GM18526 (cell line): ENCODE measurements around the gene PLXNA4.

Experiments used
- POLR2A ChIP-seq: IDR thresholded peaks from 3 replicates; pipeline ENCODE4 v1.6.1; 2011; ENCODE audit not compliant: insufficient read length; ENCODE audit errors: extremely low read depth

The PLXNA4 gene

DNA sequence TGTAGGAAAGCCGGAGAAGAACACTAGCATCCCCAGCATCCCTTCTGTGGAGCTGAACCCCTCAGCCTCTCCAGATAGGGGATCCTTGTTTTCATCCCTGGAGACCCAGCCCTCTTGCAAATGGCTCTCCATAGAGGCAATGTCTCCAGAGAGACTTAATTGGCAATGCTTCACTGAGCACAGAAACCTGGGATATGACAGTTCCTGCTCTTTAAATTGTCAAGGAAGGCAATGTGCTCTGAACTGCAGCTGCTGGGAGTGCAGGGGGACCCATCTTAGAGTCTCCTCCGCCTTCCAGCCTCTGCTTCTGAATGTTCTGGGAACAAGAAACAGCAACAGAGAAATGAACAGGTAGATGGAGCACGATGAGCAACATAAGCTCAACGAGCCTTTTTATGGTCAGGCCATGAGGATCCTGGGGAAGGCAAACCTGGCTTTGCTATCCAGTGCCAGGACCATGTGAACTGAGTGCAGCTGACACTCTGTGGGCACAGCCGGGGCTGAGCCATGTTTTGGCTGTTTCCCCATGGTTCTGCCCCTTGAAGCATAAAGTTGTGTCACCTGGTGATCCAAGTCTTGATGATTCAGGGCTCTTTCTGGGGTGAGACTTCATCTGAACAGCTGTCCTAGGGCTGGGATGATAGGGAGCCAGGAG is 481.0 kb downstream of the PLXNA4 start:
- no peak for TF ChIP-seq POLR2A

DNA sequence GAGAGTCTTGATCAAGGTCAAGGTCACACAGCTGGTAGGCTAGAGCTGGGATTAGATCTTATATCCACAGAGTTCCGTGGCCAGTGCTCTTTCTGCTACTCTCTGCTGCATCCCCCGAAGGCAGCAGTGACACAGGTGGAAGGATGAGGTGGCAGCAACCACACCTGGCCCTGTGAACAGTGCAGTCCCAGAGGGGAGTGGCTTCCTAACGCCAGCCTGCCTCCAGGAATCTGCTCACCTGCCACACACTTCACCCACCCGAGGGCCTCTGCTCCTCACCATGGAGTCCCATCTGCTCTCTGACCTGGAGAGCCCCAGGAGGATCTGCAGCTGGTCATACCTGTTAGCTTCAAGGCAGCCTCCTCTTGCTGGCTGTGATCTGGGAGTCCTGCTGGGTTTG is 484.2 kb downstream of the PLXNA4 start:
- TF ChIP-seq POLR2A, result no peak

DNA sequence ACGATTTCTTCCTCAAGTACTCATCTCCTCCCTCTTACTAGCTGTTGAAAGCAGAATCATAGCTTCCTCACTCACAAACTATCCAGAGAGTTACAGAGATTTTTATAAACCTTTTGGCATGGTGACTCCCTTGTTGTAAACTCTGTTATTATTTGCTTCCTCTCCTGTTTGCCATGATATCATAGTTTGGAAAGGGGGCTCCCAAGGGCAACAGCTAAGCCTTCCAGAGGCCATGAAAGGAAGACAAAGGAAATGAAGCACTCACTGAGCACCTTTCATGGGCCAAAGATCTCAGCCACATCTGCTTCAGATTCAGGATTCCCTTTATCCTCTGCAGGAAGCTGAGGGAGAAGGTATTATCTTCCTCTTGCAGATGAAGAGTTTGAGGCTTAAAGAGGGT is 484.6 kb downstream of the PLXNA4 start:
- TF ChIP-seq POLR2A, result no peak

DNA sequence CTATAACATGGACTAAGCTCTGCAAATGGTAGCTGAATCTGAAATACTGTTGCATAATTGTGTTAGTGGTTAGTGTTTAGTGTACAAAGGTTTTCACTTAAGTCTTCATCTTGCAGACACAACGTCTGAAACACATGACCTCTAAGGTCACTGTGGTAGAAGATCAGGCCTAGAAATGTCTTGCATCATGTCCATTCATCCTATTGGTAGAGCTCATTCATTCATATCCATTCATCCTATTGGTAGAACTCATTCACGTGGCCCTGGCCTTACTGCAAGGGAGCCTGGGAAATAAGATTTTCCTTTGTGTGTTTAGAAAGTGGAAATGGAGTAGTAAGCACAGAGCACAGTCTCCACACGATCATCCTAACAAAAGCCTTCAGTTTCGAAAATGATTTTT is 485.8 kb downstream of the PLXNA4 start:
- TF ChIP-seq POLR2A, result no peak

DNA sequence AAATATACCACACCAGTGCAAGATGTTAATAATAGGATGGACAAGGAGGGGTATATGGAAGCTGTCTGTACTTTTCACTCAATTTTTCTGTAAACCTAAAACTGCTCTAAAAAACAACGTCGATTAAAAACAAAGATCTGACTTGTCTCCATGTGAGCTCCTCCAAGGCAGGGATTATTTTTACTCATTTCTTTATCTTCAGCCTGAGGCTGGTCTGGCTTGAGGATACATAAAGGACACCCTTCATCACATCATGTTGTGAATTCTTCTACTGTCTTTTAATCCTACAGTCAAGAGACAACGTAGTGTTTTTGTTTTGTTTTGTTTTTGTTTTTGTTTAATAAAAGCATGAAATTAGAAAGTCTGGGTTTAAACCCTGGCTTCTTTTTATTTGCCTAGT is 486.9 kb downstream of the PLXNA4 start:
- no peak for TF ChIP-seq POLR2A

DNA sequence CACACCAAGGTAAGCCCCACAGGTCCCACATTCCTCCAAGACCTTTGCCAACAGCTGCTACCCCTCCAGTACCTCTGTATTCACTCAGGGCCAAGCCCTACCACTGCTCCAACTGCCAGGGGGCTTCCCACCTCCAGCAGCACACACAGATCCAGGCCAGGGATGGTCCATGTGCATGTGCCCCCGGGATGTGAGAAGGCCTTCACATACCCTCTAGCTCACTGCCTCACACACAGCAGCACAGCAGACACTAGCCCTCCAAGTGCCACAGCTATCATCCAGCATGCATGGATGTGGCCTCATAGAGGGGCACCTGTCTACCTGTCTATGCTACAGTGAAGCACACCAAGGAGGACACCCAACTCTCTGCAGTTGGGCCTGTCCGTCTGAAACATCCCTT is 488.8 kb downstream of the PLXNA4 start:
- no peak for TF ChIP-seq POLR2A

DNA sequence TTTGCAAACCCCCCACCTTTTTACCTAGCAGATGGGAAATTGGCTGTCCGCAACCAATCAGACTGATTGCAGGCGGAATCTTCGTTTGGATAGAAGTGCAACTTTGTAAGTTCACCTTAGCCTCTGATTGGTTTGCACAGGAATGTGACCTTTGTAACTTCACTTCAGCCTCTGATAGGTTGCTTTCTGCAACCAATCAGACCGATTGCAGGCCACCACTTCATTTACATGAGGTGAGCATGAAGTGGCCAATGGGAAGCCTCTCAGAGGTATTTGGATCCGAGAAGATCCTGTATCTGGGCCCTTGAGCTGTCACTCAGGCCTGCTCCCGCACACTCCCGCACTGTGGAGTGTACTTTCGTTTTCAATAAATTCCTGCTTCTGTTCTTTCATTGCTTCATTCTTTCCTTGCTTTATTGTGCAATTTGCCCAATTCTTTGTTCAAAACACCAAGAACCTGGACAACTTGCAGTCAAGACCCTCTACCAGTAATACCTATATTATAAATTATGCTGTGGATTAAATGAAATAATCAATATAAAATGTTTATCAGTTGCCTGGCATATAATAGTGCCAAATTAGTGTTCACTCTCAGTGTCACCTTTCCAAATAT is 491.4 kb downstream of the PLXNA4 start:
- no peak for TF ChIP-seq POLR2A

DNA sequence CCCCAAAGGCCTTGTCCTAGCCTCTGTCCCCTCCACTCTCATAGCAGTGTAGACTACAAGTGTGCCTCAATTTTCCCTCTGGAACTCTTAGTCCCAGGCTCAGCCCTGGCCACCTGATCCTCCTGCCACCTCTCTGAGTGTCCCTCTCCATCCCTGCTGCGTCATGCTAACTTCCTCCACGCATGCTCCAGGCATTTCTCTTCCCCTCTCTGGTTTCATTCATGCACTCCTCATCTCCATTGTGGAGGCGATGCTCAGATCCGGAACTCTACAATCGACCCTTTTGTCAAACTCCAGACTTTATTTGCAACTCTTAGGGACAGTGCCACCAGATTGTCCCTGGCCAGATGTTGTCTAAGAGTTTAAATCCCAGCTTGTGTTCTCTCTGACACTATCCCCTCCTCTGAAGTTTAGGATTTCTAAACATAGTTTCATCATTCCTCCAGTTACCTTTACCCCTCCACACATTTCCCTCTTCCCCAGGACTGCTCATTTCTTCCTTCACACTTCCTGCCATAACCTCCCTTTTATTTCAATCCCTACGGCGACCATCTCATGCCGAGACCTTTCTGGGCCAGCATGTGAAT is 492.6 kb downstream of the PLXNA4 start:
- TF ChIP-seq POLR2A, result no peak

DNA sequence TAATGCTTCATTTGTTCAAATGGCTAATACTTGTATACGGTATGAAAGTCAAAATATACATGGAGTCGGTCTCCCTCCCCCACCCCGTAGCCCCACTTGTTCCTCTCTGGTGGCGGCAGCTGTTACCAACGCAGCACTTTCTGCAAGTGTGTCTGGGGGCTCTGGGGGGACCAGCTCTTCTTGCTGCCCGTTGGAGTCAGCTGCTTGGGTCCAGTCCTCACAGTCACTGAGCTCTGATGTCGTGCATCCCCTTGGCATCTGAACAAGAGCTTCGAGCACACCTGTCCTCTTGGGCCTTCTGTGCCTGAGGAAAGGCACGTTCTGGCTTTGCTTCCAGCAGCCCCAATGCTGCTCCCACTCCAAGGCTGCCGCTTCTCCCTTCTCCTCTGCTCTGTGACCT is 493.1 kb downstream of the PLXNA4 start:
- no peak for TF ChIP-seq POLR2A

DNA sequence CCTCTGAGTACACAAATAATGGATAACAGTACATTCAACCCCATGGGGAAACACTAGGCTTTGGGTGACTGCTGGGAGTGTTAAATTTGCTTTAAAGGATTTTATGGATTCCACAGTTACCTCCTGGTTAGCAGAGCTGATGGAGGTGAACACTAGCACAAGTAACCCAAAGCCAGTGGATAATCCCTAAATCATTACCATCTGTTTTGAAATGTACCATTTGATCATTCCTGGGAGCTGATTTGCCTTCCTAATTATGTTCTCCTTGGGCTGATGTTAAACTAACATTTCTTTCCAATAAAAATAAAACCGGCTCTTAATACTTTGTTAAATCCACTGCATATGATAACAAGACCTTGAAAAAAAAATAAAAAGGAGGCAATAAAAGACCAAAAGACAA is 493.9 kb downstream of the PLXNA4 start:
- no peak for TF ChIP-seq POLR2A

DNA sequence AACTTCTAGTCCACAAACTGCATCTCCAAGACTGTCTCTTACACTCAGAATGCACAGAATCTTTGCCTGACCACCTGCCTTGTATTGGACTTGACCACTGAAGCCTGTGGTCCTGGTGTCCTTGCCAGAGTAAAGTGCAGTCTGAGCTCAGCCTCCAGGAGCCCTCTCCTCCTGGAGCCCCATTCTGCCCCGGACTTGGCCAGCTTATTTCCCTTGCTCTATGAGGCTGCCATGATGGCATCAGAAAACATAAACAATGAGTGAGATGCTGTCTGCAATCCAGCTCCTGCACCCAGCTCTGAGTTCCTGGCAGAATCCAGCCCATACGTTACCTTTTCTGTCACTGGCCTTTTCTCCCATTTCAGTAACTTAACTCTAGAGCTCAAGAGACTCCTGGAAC is 494.6 kb downstream of the PLXNA4 start:
- no peak for TF ChIP-seq POLR2A

DNA sequence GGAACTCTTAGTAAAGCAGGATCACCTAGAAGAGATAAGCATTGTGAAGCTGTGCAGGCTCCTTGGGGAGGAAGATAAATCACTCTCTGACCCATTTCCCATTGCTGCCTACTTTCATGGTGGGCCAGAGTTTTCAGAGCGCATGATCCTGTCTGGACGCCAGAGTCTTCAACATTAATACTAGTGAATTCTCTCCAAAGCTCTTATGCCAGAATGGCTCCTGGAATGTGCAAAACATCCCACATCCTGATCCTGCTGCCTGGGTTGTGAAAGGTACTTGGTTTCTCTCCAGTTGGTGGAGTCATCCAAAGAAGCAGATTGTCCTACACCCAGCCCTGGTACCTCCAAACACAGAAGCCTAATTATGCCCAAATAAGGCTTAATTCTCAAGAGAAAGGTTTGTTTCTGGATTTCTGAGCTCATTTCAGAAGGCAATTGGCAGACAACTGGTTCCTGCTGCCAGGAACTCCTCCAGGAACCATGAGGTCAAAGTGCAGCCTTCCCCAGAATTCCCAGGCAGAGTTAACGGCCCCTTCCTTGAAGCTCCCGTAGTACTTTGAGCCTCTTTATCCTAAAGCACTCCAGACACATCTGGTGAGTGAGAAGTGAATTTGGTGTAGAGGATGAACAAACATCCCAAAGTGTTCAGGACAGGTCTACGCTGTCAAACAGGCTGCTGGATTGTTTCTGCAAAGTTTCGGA is 495.2 kb downstream of the PLXNA4 start:
- no peak for TF ChIP-seq POLR2A

DNA sequence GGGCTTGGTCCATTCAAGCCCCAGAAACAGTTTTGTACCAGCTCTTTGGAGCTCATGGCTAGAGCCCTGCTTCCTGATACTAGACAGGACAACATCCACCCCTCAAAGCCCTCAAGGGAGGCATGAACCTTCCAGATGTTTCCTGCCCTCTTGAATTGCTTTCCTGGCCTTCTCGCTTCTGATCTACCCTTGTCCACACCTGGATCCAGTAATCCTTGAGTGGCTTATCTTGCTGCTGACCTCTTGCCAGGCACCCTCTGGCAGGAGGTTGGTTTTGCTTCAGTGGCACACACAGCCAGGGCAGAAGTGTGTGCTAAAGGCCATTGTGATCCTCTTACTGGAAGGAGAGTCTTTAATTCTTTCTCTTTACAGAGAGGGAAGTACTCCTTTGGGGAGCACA is 495.8 kb downstream of the PLXNA4 start:
- no peak for TF ChIP-seq POLR2A

DNA sequence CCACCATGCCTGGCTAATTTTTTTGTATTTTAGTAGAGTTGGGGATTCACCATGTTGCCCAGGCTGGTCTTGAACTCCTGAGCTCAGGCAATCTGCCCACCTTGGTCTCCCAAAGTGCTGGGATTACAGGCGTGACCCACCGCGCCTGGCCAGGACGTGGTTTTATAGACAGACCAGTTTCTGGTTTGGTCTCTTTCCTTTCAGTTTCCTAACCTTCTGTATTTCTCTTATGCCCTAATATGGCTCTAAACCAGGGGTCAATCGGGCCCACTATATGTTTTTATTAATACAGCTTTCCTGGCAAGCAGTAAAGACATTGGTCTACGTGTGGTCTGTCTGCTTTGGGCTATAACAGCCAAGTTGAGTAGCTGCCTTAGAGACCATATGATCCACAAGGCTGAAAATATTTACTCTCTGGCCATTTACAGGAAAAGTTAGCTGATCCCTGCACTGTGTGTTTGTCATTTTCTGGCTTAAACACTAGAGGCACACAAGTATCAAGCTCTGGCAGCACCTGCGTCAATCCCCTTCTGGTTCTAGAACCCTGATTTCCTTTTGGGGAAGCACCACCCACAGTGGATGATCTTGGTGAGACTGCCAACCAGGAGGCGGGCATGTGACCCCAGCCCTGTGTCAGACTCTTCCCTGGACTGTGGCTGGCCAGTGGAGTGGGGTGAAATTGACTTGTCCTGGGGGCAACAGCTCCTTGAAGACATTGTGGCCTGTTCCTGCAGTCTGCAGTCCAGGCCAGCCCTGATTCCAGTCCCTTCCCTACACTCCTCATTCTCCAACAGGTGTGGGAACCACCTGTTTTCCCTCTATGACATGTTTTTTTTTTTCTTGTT is 497.2 kb downstream of the PLXNA4 start:
- no peak for TF ChIP-seq POLR2A

DNA sequence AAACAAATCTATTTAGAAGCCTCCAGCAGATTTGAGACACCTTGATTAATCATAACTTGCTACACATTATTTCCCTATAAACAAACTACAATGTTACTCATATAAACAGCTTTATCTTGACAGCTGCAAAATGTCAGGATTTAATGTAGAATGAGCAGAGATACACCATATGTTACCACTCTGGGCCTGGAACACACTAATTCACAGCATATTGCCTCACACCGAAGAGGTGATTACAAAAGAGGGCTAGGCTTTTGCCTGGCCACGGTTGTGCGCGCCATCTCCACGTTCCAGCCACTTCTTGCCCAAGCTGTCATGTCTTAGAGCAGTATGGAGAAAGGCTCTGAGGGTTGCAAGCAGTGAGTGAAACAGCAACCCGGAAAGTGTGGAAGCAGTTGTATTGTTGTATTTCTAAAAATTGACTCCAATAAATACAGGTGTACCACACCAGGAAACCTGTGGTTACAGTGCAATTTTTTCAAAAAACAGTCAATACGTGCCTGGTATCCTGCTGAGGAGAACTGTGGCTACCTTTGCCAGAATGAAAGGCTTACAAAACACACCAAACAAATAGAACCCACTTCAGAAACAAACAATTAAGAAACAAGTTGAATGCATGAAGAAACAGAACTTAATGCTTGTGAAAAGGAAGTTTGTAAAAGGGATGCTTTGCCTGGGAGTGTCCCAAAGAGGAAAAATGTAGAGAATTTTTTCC is 498.1 kb downstream of the PLXNA4 start:
- TF ChIP-seq POLR2A, result no peak
